ENCODE measurements around the gene TCF7L2. TPM values are rescaled to one million over a fixed set of nuclear protein-coding genes. Genes with fewer than 3 reads are reported as not detected.

Gene TCF7L2
- total and polyA plus RNA-seq, 2 donors: 19.5 to 24.7 TPM

DNA sequence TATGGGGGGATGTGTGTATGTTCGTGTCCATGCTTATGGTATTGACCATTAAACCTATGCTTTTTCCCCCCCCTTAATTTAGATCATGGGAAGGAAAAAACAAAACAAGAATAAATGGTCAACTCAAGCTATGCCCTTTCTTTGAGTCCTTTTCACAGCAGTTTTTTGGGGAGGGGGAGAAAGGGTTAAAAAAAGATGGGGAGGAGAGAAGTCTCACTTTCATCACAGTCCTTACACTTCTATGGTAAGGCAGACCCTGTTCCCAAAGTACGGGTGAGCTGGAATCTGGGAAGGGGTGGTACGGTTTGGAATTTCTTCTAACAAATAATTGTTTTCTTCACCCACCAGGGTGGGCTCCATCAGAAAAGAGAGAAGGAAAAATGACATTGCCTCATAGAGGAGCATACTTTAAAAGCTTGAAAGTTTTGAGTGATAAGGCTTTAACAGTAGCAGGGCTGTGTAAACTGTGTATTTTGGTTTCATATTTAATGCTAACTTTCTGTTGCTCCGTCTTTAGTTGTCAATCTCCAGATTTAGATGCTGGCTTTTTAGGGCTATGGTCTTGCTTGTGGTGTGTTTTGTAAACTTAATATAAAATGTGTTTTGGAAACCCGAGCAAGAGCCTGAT is 180.1 kb downstream of the TCF7L2 start:
- Histone ChIP-seq H3K36me3 (ENCODE audit: insufficient read depth) (no peaks in the 10 kb centered on the region), H3K4me1 (ENCODE audit: insufficient read depth) (peaks cover 1% of the 10 kb centered on the region), H3K4me3 (ENCODE audit: low read depth, low read length) (no peak overlapping the region), H3K27ac (ENCODE audit: low read depth) (no peak overlapping the region)
- 90% methylated on average over 5 of the region's 5 CpGs for WGBS
- DNase-seq (ENCODE audit: extremely low spot score): no peak

DNA sequence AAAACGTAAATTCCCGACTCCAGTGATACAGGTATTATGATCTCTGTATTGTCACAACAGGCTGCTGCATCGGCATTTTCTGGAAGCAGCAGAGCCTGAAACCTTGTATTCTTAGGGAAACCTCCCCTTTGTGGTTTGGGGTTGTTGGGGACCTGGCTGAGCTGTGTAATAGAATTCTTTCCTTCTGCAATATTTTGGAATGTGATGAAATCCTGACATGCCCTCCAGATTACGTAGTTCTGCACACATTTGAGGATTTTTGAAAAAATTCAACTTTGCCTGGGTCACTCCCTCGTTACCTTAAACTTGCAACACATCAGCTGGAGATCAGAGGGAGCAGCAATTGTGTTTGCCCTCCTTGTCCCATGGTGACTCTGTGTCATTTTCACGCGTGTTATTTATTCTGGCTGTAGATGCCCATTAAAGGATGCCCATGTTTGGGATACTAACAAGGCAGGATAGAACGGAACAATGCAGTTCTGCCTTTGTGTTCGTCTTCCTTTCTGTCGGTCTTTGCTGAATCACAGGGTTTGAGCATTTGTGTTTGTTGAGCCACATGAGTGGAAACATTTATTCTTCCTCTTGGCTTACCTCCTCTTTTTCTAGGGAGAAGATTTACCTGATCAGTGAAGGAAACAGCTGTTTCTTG is 181.7 kb downstream of the TCF7L2 start:
- H3K4me1 ChIP-seq (ENCODE audit: insufficient read depth): no peaks in the 10 kb centered on the region
- DNase-seq (ENCODE audit: extremely low spot score): no peak
- H3K27ac ChIP-seq (ENCODE audit: low read depth): no peak overlapping the region
- no peaks in the 10 kb centered on the region for H3K36me3 ChIP-seq (ENCODE audit: insufficient read depth)
- 70% methylated on average over 10 of the region's 10 CpGs for WGBS
- no peak overlapping the region for H3K4me3 ChIP-seq (ENCODE audit: low read depth, low read length)

DNA sequence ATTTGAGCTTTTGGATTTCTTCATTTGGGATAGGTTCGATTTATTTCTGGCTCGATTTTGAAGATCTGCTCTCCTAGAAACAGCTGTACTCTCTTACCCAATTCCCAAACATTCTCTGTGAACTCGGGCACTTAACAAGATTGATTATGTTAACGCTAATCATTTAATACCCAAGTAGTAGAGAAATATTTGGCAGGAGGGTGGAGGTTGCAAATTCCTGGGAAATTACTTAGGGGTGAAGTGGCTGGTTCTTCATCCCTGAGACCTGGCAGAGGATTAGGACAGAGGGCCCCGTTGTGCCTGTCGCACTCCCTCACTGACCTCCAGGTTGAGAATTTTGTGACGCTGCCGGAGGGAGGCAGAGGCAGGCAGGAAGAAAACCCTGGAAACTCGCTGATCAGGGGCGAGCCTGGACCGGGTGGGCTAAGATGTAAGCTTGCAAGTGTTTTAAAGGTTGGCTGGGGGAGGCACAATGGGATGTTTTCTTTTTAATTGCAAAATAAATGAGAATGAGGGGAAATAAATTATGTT is 182.6 kb downstream of the TCF7L2 start:
- no peak overlapping the region for H3K4me3 ChIP-seq (ENCODE audit: low read depth, low read length)
- H3K36me3 ChIP-seq (ENCODE audit: insufficient read depth): no peaks in the 10 kb centered on the region
- DNase-seq (ENCODE audit: extremely low spot score): no peak
- WGBS: 52% methylated on average over 11 of the region's 11 CpGs
- H3K4me1 ChIP-seq (ENCODE audit: insufficient read depth): no peaks in the 10 kb centered on the region
- no peak overlapping the region for H3K27ac ChIP-seq (ENCODE audit: low read depth)

DNA sequence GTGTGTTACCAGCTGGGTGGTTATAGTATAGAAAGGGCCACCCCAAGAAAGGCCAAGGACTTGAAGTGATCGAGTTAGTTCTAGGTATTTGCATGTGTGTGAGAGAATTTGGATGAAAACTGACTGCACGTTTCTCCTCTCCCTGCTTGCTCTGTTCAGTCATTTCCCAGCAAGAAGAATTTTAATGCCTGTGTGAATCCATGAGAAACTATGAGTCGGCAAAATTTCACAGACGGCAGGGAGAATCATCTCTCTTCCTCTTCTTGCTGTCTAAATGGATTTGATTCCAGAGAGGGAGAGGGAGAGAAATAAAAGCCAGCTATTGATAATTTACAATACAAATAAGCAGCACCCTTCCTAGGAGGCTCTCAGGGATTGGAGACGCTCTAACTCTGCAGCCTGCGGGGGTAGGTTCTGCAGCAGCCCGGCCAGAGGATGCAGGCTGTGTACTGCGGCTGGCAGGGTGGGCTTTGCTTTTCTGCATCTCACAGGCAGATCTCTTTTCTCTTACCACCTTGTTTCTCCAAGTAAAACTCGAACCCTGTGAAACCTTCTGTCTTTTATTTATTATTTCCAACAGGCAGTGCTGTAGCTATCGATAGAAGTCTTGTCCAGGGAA is 183.6 kb downstream of the TCF7L2 start:
- no peak for DNase-seq (ENCODE audit: extremely low spot score)
- Histone ChIP-seq H3K4me1 (ENCODE audit: insufficient read depth) (no peaks in the 10 kb centered on the region), H3K27ac (ENCODE audit: low read depth) (no peak overlapping the region), H3K36me3 (ENCODE audit: insufficient read depth) (no peaks in the 10 kb centered on the region), H3K4me3 (ENCODE audit: low read depth, low read length) (no peak overlapping the region)
- WGBS: 60% methylated on average over 10 of the region's 10 CpGs

DNA sequence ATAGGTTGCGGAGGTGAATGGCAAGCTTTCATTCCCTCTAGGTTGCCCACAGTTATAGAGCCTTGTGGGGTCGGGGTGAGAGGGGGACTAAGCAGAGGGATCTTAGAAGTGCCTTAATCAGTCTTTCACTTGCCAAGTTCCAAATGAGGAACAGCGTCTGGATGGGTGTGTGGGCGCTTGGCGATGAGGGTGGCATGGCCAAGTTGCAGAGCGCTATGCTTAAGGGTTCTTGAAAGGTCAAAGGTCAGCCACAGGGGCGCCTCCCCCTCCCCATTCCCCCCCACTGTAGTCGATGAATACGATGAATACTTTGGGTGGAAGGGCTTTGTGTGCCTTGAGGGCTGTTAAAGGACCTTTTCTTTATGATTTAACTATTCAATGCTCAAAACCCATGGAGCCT is 185.0 kb downstream of the TCF7L2 start:
- WGBS: 75% methylated on average over 9 of the region's 9 CpGs
- Histone ChIP-seq H3K27ac (ENCODE audit: low read depth) (no peak overlapping the region), H3K4me1 (ENCODE audit: insufficient read depth) (no peaks in the 10 kb centered on the region), H3K36me3 (ENCODE audit: insufficient read depth) (no peaks in the 10 kb centered on the region), H3K4me3 (ENCODE audit: low read depth, low read length) (no peak overlapping the region)
- DNase-seq (ENCODE audit: extremely low spot score): no peak

DNA sequence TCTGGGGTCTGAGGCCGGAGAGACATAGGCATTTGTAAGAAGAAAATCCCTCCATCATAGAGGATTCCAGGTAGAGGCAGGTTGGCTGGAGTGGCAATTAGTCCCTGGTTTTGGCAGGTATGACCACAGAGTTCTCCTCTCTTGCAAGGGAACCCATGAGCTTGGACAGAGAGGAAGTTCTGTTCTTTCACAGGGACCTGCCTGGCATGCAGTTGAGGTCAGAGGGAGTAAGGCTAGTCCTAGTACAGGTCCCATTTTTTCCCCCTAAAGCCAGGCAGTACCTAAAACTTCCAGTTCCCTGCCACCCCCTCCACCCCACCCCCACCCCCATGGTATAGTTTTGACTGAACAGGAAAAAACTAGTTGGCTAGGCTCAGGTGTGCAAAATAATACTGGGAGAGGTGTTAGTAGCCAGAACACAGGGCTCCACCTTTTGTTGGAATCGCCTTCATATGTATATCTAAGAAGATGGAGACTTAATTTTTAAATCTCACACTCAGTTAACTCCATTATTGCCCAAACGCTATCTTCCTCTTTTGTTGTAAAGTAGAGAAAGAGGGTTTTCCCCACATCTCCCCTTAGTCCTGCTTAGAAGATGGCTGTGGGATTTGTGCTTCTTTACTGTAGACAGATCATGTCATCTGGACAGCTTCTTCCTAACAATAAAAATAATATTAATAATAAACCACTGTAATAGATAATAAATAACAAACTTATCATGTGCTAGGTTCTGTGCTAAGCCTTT is 188.1 kb downstream of the TCF7L2 start:
- H3K4me1 ChIP-seq (ENCODE audit: insufficient read depth): peaks cover 1% of the 10 kb centered on the region
- no peak overlapping the region for H3K27ac ChIP-seq (ENCODE audit: low read depth)
- peaks cover 2% of the 10 kb centered on the region for H3K36me3 ChIP-seq (ENCODE audit: insufficient read depth)
- no peak overlapping the region for H3K4me3 ChIP-seq (ENCODE audit: low read depth, low read length)
- WGBS: 94% methylated on average over 3 of the region's 3 CpGs
- DNase-seq (ENCODE audit: extremely low spot score): no peak

DNA sequence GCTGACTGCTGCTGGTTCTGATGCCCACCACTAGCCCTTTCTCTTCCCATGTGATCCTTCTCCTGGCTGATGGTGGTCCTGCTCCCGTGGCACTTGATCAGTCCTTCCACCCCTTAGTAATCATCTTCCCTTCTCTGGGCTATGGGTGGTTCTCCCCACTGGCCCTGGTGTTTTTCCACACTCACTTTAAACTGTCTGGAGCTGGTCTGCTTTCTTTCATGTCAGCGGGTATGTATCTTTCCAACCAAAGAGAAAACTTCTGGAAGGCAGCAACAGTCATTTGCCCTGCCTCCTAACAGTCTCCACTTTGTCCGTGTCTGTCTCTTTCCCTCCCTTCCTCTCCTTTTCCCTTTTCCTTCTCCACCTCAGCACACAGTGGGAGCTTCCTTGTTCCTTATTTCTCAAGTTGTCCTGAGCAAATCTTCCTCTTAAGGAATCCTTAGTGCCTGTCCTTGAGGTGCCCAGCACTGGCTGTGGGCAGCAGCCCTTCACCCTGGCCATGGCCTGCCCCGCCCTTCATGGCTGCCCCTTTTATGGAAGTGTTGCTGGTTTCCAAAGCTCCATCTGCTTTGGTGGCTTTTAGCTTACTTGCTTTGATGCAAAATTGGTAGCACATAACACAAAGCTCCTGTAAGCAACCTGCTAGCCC is 189.0 kb downstream of the TCF7L2 start:
- 68% methylated on average over 4 of the region's 4 CpGs for WGBS
- H3K36me3 ChIP-seq (ENCODE audit: insufficient read depth): peaks cover 2% of the 10 kb centered on the region
- DNase-seq (ENCODE audit: extremely low spot score): no peak
- no peak overlapping the region for H3K27ac ChIP-seq (ENCODE audit: low read depth)
- peaks cover 1% of the 10 kb centered on the region for H3K4me1 ChIP-seq (ENCODE audit: insufficient read depth)
- no peak overlapping the region for H3K4me3 ChIP-seq (ENCODE audit: low read depth, low read length)

DNA sequence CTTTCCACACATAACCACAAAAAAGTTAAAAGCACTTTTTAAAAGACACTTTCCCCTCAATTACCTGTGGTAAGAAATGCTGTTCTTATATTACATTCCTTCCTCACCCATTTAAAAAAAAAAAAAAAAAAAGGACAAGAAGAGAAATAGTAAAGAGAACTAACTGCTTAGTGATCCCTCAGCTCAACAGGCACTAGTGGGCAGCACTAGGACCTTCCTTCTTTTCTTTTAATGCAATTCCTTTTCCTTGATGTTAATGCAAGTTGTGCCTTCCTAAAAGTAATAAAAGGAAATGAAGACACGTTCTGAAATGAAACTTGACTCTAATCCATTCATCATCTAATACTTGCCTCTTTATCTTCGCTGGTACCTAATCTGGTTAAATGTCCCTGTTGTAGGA is 189.7 kb downstream of the TCF7L2 start:
- 56% methylated on average over 2 of the region's 2 CpGs for WGBS
- Histone ChIP-seq H3K36me3 (ENCODE audit: insufficient read depth) (peaks cover 2% of the 10 kb centered on the region), H3K27ac (ENCODE audit: low read depth) (no peak overlapping the region), H3K4me1 (ENCODE audit: insufficient read depth) (peaks cover 1% of the 10 kb centered on the region), H3K4me3 (ENCODE audit: low read depth, low read length) (no peak overlapping the region)
- no peak for DNase-seq (ENCODE audit: extremely low spot score)

DNA sequence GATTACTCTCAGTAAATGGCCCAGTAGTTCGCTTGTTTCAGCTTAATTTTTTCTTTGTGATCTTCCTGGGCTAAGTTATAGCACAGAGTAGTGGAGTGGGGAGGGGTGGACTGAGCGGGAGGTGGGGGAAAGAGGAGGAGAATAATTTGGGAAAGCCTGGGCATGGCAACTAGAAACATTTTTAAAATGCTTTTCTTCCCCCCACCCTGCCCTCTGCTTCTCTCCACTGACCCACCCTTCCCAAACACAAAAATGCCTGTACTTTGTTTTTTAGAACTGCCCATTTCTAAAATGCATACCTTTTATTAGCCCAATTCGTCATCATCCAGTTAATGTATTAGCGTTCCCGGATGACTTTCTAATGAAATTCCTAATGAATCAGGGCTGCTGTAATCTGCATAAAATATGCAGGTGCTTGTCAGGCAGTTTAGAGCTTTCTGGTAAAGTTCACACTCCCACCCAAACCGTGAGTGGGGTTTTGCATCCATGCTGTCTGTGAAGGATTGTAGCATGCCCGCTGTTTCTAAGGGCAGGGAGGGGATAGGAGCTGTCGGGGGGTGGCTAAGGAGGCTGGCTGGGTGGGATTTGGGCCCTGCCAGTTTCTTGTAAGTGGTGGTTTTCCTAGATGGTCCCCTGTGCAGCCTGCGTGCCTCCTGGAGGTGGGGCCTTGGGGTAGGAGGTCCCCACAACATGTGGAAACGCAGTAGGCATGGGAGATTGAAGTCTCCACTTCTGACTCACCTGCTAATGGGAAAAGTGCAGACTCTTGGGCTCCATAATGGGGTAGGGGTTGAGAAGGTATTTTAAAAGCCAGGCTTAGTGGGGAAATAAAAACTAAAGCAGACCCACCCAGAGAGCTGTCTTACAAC is 190.3 kb downstream of the TCF7L2 start:
- no peak overlapping the region for H3K27ac ChIP-seq (ENCODE audit: low read depth)
- WGBS: 93% methylated on average over 10 of the region's 10 CpGs
- no peak overlapping the region for H3K4me3 ChIP-seq (ENCODE audit: low read depth, low read length)
- no peak for DNase-seq (ENCODE audit: extremely low spot score)
- H3K4me1 ChIP-seq (ENCODE audit: insufficient read depth): peaks cover 1% of the 10 kb centered on the region
- H3K36me3 ChIP-seq (ENCODE audit: insufficient read depth): peaks cover 2% of the 10 kb centered on the region

DNA sequence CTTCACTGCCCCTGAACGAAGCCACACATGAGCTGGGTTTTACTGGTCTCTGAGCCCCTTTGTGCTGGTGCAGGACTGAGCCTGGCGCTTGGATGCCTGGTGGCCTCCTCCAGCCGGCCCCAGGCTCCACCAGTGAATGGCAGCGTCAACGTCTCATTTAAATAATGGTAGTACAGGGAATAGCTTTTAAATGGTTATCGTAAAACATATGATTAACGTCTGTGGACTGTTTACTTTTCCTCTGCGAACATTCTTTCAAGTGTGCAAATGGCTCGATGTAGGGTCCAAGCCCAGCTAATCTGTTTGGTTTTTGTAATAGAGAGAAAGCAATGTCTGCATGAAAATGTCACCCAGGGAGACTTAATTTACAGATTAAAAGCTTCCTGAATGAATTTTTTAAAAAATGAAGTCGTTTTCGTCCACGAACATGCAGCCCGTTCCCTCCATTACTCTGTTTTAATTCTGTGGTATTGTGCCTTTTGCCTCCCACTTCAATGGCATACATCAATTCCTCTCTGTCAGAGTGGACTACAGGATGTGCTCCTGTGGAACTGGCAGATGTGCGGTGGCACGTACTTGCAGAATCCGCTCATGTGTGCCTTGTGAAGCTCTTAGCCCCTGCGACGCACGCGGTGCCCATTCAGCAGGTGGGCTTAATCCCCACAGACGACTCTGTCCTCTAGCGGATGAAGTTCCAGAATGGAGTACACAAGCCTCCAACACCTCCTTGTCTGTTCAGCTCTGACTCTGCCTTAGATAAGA is 192.7 kb downstream of the TCF7L2 start:
- Histone ChIP-seq H3K27ac (ENCODE audit: low read depth) (no peak overlapping the region), H3K4me3 (ENCODE audit: low read depth, low read length) (no peak overlapping the region), H3K36me3 (ENCODE audit: insufficient read depth) (peaks cover 2% of the 10 kb centered on the region), H3K4me1 (ENCODE audit: insufficient read depth) (peaks cover 3% of the 10 kb centered on the region)
- DNase-seq (ENCODE audit: extremely low spot score): no peak
- 77% methylated on average over 22 of the region's 22 CpGs for WGBS

DNA sequence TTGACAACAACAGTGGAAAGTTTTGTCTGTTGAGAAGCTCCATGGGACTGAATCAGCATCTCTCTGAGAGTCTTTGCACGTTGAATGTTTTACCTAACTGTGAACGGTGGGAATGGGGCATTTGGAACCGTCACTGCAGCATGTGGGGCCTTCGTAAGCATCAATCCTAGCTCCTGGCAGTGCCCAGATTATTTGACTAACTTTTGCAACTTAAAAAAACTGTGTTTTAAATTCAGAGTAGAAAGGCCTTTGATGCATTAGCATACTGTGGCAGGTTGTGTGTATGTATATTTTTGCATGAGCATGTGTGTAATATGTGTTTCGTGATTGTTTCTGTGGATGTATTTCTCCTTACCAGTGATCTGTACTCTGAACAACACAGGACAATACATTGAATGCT is 194.5 kb downstream of the TCF7L2 start:
- no peak overlapping the region for H3K27ac ChIP-seq (ENCODE audit: low read depth)
- no peak overlapping the region for H3K4me3 ChIP-seq (ENCODE audit: low read depth, low read length)
- WGBS: 95% methylated on average over 5 of the region's 5 CpGs
- peaks cover 4% of the 10 kb centered on the region for H3K36me3 ChIP-seq (ENCODE audit: insufficient read depth)
- H3K4me1 ChIP-seq (ENCODE audit: insufficient read depth): peaks cover 3% of the 10 kb centered on the region
- DNase-seq (ENCODE audit: extremely low spot score): no peak

All from urinary bladder (tissue), 4 donors.